ENCODE data around the gene TPM1.

The TPM1 gene

GRCh38 chr15:63057468-63058345, 15.2 kb downstream of the TPM1 start:
- no peak for DNase-seq (ENCODE audit: low spot score)

- no peak for DNase-seq (ENCODE audit: low spot score)
These were observed 16.5 kb downstream of the TPM1 start for GRCh38 chr15:63059075-63059474.

GRCh38 chr15:63059573-63060216, 17.1 kb downstream of the TPM1 start:
- DNase-seq (ENCODE audit: low spot score), result no peak

- DNase-seq (ENCODE audit: low spot score), result no peak
These were observed 18.2 kb downstream of the TPM1 start for GRCh38 chr15:63060699-63061098.

GRCh38 chr15:63061975-63062374, 19.4 kb downstream of the TPM1 start:
- no peak for DNase-seq (ENCODE audit: low spot score)

GRCh38 chr15:63063164-63063756, 20.7 kb downstream of the TPM1 start:
- DNase-seq (ENCODE audit: low spot score), result no peak

- no peak for DNase-seq (ENCODE audit: low spot score)
These were observed 21.4 kb downstream of the TPM1 start for GRCh38 chr15:63063877-63064409.

- no peak for DNase-seq (ENCODE audit: low spot score)
These were observed 23.0 kb downstream of the TPM1 start for GRCh38 chr15:63065262-63066221.

GRCh38 chr15:63066272-63066671, 23.7 kb downstream of the TPM1 start:
- no peak for DNase-seq (ENCODE audit: low spot score)

GRCh38 chr15:63067306-63067705, 24.8 kb downstream of the TPM1 start:
- DNase-seq (ENCODE audit: low spot score), result no peak

- DNase-seq (ENCODE audit: low spot score), result no peak
These were observed 25.6 kb downstream of the TPM1 start for GRCh38 chr15:63067976-63068743.

- no peak for DNase-seq (ENCODE audit: low spot score)
These were observed 27.1 kb downstream of the TPM1 start for GRCh38 chr15:63069616-63070090.

- DNase-seq (ENCODE audit: low spot score), result no peak
These were observed 28.2 kb downstream of the TPM1 start for GRCh38 chr15:63070681-63071129.

GRCh38 chr15:63071288-63071909, 28.9 kb downstream of the TPM1 start:
- DNase-seq (ENCODE audit: low spot score), result no peak

GRCh38 chr15:63072023-63072650, 29.6 kb downstream of the TPM1 start:
- DNase-seq (ENCODE audit: low spot score), result no peak

GRCh38 chr15:63072809-63073277, 30.3 kb downstream of the TPM1 start:
- DNase-seq (ENCODE audit: low spot score), result no peak

- no peak for DNase-seq (ENCODE audit: low spot score)
These were observed 31.1 kb downstream of the TPM1 start for GRCh38 chr15:63073497-63074172.

GRCh38 chr15:63075015-63075983, 32.8 kb downstream of the TPM1 start:
- DNase-seq (ENCODE audit: low spot score), result no peak

Measured in kidney capillary endothelial cell (primary cell).